Prostate gland (tissue), 2 donors: Measurements from ENCODE around the gene DISP3.

ENCODE experiments used
- CTCF ChIP-seq, 4 experiments: fragments of 200-600 bp in 2 of 4; fragments of 450-650 bp in 2 of 4; sonication (generic) in 2 of 4; IDR thresholded peaks; 1 replicate in 3 of 4; 2 replicates in 1 of 4; pipeline ENCODE4 v1.5.1; 2016 to 2019; ENCODE audit warnings: antibody characterized with exemption in 4 of 4, mild to moderate bottlenecking in 2 of 4, moderate library complexity in 2 of 4
- POLR2A ChIP-seq: fragments of 450-650 bp; IDR thresholded peaks from one replicate; pipeline ENCODE4 v1.6.1; 2016; ENCODE audit warnings: antibody characterized with exemption, mild to moderate bottlenecking

- TF ChIP-seq POLR2A (no peak), CTCF (IDR thresholded peaks at IDR 0.05) (no peak)
Observed at GRCh38 chr1:11507309-11507708, 28.4 kb downstream of the DISP3 start.
